Mucosa of stomach (tissue), 1 donor: ENCODE measurements around the gene MTMR12.

Source experiments
- H3K27me3 ChIP-seq: one replicate; pipeline ENCODE4 v1.7.0; 2013; ENCODE audit warnings: mild to moderate bottlenecking, low read length; ENCODE audit not compliant: control insufficient read depth, insufficient read depth
- H3K36me3 ChIP-seq: one replicate; pipeline ENCODE4 v1.7.0; 2013; ENCODE audit warnings: low read length; ENCODE audit not compliant: control insufficient read depth, insufficient read depth
- H3K4me1 ChIP-seq: one replicate; pipeline ENCODE4 v1.7.0; 2013; ENCODE audit warnings: mild to moderate bottlenecking, low read length; ENCODE audit not compliant: control insufficient read depth, insufficient read depth
- H3K4me3 ChIP-seq: one replicate; pipeline ENCODE4 v1.7.0; 2013; ENCODE audit warnings: low read length
- H3K9ac ChIP-seq: one replicate; pipeline ENCODE4 v1.7.0; 2013; ENCODE audit warnings: mild to moderate bottlenecking, low read length, moderate library complexity
- H3K9me3 ChIP-seq: one replicate; pipeline ENCODE4 v1.7.0; 2013; ENCODE audit warnings: mild to moderate bottlenecking, low read length, moderate library complexity; ENCODE audit not compliant: control insufficient read depth
- donor health status: Pancreatic carcinoma.

Gene MTMR12

DNA sequence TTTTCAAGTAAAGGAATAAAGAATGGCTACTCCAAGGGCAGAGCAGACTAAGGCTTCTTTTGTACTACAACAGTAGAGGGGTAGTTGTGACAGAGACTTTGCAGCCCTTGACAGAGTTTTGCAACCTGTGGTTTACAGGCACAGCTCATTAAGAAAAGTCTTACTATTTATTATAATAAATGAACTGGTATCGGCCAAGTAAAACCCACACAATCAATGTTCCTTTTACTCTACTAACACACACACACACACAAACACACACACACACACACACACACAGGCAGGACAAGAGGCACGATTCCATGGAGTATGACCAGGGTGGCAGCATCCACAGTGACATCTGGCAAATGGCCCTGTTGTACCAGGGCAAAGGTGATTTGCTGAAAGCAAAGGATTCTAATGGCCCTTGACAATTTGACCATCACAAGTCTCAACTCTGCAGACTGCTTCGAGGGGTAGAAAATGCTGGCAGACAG is 79.5 kb downstream of the MTMR12 start:
- H3K9me3 ChIP-seq = no peaks in the 10 kb centered on the region
- H3K27me3 ChIP-seq = no peaks in the 10 kb centered on the region
- H3K9ac ChIP-seq = peak overlapping the region; percentile 47
- peaks cover 4% of the 10 kb centered on the region for H3K36me3 ChIP-seq
- peaks cover 27% of the 10 kb centered on the region for H3K4me1 ChIP-seq
- H3K4me3 ChIP-seq = no peak overlapping the region

DNA sequence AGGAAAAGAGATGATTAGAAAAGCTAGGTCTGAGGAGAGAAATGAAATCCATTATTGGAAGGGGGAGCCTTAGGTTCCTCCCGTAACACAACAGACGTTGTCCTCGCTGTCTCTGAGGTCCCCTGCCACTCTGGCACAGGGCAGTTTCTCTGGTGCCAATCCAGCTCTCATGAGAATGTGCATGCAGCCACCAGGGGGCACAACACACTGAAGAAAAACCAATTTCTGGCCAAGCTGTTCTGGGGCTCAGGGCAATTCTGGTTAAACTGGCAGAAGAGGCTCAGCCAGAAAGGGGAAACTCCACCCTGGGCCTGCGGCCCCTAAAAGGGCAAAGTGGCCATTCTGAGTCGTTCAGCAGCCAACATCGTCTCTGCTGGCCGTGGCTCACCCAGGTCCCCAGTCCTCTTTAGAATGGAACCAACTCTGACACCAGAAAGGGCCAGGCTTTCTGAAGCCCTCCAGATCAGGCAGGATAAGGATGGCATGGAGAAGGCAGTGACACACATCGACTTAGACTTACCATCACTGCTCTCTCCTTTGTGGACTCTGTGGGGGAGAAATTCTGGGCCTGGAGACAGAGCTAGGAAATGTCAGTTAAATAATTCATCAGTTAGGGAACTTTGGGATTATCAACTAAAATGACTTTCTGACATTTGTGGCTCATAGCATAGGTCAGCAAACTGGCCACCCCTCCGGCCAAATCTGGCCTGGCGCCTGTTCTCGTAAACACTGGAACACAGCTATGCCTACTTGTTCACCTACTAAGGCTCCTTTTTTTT is 80.1 kb downstream of the MTMR12 start:
- Histone ChIP-seq H3K4me1 (peaks cover 27% of the 10 kb centered on the region), H3K36me3 (peaks cover 4% of the 10 kb centered on the region), H3K9me3 (no peaks in the 10 kb centered on the region), H3K4me3 (no peak overlapping the region), H3K27me3 (no peaks in the 10 kb centered on the region), H3K9ac (peak overlapping the region; percentile 47)

- peaks cover 2% of the 10 kb centered on the region for H3K36me3 ChIP-seq
- H3K9me3 ChIP-seq = no peaks in the 10 kb centered on the region
- no peak overlapping the region for H3K9ac ChIP-seq
- no peaks in the 10 kb centered on the region for H3K27me3 ChIP-seq
- H3K4me1 ChIP-seq = peaks cover 27% of the 10 kb centered on the region
- H3K4me3 ChIP-seq = no peak overlapping the region
These were observed 80.8 kb downstream of the MTMR12 start for GRCh38 chr5:32231929-32232328.

DNA sequence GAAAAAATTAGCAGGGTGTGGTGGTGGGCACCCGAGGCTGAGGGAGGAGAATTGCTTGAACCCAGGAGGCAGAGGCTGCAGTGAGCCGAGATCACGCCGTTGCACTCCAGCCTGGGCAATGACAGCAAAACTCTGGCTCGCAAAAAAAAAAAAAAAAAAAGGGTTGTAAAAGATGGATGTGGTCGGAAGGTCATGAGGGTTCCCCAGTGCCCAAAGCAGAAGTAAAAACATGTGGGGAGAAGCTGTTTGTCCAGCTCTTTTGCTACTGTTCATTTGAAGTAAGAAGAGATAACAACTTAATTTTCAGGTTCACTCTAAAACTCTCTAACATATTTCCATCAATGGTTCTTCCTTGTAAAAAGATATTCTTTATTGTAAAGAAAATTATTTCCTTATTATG is 81.5 kb downstream of the MTMR12 start:
- Histone ChIP-seq H3K4me3 (no peak overlapping the region), H3K4me1 (peaks cover 27% of the 10 kb centered on the region), H3K9ac (no peak overlapping the region), H3K9me3 (no peaks in the 10 kb centered on the region), H3K36me3 (no peaks in the 10 kb centered on the region), H3K27me3 (no peaks in the 10 kb centered on the region)

DNA sequence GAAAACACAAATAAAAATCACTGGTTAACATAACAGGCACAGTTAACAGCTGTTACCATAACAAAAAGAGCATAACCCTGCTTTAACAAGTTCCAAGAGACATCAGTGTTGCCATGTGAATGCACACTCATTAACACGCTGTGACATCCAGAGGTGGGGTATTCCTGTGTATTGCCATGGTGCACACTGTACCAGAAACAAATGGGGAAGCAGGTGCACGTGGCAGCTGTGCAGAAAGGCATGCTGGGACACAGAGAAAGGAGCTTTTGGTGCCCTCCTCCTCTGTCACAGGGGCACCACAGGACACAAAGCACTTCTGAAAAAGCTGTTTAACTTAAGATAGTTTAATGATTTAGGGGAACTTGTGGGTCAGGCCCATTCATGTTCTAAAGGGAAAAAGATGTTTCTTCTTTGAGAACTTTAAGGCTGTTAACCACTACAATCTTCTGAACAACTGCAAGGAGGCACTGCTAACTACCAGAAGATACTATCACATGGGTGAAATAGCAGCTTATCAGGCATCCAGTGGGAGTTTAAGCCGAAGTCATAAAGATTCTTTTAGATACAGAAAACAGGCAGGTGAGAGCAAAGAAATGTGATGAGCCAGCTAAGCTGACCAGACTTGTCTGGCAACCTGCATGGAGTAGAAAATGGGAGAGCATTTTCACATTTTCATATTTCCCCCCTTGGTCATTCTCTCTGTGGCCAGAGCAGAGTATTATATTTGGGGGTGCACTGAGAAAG is 82.2 kb downstream of the MTMR12 start:
- Histone ChIP-seq H3K4me3 (no peak overlapping the region), H3K27me3 (no peaks in the 10 kb centered on the region), H3K4me1 (peaks cover 27% of the 10 kb centered on the region), H3K36me3 (no peaks in the 10 kb centered on the region), H3K9me3 (no peaks in the 10 kb centered on the region), H3K9ac (no peak overlapping the region)

- Histone ChIP-seq H3K27me3 (no peaks in the 10 kb centered on the region), H3K9me3 (no peaks in the 10 kb centered on the region), H3K9ac (no peak overlapping the region), H3K36me3 (no peaks in the 10 kb centered on the region), H3K4me1 (peaks cover 23% of the 10 kb centered on the region), H3K4me3 (no peak overlapping the region)
These were observed 83.2 kb downstream of the MTMR12 start for GRCh38 chr5:32229586-32229985.

DNA sequence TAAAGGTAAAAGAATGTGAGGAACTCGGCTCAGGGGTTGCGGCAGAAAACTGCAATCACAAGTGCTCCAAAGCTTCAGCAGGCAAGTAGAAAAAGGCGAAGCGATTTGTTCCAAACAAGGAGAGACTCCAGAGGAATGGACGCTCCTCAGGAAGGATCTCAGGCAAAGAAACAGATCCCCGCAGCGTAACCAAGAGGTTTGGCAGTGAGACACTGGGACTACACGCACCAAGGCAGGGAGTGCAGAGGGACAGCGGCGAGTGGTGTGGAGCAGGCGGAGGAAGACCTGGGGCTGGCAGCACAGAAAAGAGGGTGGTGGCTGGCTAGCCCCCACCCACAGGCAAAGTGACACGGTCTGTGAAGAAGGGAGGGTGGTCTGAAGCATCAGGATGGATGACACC is 83.9 kb downstream of the MTMR12 start:
- Histone ChIP-seq H3K4me1 (peaks cover 16% of the 10 kb centered on the region), H3K36me3 (no peaks in the 10 kb centered on the region), H3K9me3 (no peaks in the 10 kb centered on the region), H3K9ac (no peak overlapping the region), H3K27me3 (no peaks in the 10 kb centered on the region), H3K4me3 (no peak overlapping the region)

GRCh38 chr5:32225445-32225844 is 87.3 kb downstream of the MTMR12 start:
- no peak overlapping the region for H3K9ac ChIP-seq
- H3K27me3 ChIP-seq = no peaks in the 10 kb centered on the region
- no peak overlapping the region for H3K4me3 ChIP-seq
- no peaks in the 10 kb centered on the region for H3K4me1 ChIP-seq
- H3K36me3 ChIP-seq = no peaks in the 10 kb centered on the region
- no peaks in the 10 kb centered on the region for H3K9me3 ChIP-seq

DNA sequence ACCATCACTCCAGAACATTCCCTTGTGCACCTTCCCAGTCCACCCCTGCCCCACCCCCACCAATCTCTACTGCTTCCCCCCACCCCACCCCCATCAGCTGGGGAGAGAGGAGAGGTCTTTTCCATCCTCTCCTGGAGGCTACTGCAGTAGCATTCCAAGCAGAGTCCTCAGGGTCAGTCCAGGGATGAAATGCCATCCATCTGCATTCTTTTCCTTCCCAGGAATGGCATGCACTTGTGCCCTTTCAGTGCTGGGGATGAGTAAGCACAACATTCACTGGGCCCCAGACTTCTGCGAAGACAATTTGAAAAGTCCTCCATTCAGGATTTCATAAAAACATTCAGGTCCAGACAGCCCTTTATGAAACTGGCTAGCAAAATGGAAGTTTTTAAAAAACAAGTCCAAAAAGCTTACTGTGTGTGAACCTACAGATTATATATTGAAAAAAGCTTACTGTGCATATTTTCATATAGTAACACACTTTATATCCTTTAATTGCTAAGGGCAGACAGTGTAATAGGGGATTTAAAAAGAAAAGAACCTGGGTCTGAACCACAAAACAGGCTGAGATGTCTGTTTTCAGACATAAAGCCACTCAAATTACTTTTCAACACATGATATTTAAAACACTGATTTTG is 88.6 kb downstream of the MTMR12 start:
- Histone ChIP-seq H3K4me1 (no peaks in the 10 kb centered on the region), H3K27me3 (no peaks in the 10 kb centered on the region), H3K9ac (no peak overlapping the region), H3K4me3 (no peak overlapping the region), H3K9me3 (no peaks in the 10 kb centered on the region), H3K36me3 (no peaks in the 10 kb centered on the region)

GRCh38 chr5:32222723-32223470 is 89.8 kb downstream of the MTMR12 start:
- H3K4me3 ChIP-seq = no peak overlapping the region
- H3K36me3 ChIP-seq = no peaks in the 10 kb centered on the region
- no peaks in the 10 kb centered on the region for H3K9me3 ChIP-seq
- no peaks in the 10 kb centered on the region for H3K27me3 ChIP-seq
- H3K4me1 ChIP-seq = no peaks in the 10 kb centered on the region
- no peak overlapping the region for H3K9ac ChIP-seq

- H3K9me3 ChIP-seq = no peaks in the 10 kb centered on the region
- no peak overlapping the region for H3K4me3 ChIP-seq
- no peaks in the 10 kb centered on the region for H3K27me3 ChIP-seq
- no peaks in the 10 kb centered on the region for H3K4me1 ChIP-seq
- H3K36me3 ChIP-seq = no peaks in the 10 kb centered on the region
- no peak overlapping the region for H3K9ac ChIP-seq
These were observed 94.8 kb downstream of the MTMR12 start for GRCh38 chr5:32217886-32218396.
